HG03103 (cell line): ENCODE results near the gene ST6GAL1.
"Not testable (repeated sequence)": the region's sequence is repeated elsewhere in the genome, so short reads cannot be mapped to it uniquely, and the experiment has no call there.

Experiments used
- ATAC-seq: cut with Tn5 transposase; IDR thresholded peaks from one replicate; pipeline ENCODE4 v1.9.1; 2021; ENCODE audit warnings: low read depth; ENCODE audit not compliant: unreplicated experiment

Gene ST6GAL1

DNA sequence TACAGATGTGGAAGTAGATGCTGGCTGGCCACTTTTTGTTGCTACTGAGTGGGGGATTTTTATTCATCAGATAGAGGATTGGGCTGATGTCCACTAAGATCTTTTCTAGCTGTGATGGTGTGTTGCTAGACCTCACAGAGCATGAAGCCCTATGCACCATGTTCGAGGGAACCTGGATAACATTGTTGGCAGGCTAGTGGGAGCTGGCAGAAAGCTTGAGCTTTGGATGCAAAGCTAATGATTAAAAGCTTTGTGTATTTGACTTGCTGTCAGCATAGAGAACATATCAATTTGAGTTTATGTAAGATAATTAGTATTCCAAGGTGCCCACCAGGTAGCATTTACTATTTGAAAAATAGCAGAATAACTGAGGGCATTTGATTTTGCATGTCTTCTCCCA, 59.1 kb downstream of the ST6GAL1 start:
- ATAC-seq: no peak

DNA sequence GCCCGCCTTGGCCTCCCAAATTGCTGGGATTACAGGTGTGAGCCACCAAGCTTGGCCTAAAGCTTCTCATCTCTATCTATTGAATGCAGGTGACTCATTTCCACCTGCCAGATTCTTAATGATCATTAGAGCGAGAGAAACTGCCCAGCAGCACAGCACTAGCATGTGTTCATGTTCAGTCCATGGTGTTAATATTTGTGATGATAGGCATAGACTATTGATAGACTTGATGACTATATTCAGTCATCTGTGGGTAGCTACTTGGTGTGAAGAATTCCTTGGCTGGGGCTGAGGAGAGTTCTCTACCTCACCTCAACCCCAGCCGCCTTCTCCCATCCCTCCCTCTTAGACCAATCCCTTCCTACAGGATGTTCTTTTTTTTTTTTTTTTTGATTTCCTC, 60.0 kb downstream of the ST6GAL1 start:
- ATAC-seq: no peak

DNA sequence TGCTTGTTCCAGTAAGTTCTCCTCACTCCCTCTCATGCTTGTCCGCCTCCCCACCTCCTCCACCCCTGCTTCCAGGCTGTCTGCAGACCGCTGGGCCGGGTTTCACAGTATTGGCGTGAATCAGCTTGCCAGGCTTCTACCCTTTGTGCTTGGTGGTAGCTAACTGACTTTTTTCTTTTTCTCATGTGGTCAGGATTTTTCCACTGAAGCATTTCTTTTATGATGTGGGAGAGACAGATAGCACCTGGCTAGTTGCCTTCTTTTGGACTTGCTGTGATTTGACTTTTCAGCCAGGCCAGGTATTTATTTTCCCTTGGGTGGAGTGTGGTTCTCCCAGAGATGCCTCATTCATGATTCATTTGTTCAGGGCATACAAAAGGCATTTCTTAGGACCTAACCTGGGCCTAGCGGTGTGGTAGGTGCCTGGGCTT, 60.6 kb downstream of the ST6GAL1 start:
- no peak for ATAC-seq

DNA sequence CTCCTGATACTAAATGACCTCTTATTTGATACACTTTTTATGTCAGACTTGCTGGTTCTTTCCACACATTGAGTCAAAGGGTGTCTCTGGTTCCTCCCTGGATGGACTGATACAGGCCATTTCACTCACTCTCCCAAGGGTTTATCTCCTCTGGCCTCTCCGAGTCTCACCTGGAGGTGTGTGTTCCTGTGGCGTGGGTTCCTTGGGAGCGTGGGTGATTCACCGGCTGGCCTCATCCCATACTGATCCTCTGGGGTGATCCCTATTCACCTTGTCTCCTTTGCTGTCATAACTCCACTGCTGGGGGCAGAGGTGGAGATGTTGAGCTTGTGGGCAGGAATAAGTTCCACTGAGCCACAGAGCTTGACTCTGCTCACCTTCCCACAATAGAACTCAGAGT, 61.1 kb downstream of the ST6GAL1 start:
- no peak for ATAC-seq

DNA sequence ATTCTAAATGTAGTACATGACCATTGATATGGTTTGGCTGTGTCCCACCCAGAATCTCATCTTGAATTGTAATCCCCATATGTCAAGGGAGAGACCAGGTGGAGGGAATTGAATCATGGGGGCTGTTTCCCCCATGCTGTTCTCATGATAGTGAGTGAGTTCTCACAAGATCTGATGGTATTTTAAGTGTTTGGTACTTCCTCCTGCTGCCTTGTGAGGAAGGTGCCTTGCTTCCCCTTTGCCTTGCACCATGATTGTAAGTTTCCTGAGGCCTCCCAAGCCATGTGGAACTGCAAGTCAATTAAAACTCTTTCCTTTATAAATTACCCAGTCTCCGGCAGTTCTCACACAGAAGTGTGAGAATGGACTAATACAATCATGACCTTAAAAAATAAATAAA, 61.8 kb downstream of the ST6GAL1 start:
- not testable (repeated sequence) for ATAC-seq

DNA sequence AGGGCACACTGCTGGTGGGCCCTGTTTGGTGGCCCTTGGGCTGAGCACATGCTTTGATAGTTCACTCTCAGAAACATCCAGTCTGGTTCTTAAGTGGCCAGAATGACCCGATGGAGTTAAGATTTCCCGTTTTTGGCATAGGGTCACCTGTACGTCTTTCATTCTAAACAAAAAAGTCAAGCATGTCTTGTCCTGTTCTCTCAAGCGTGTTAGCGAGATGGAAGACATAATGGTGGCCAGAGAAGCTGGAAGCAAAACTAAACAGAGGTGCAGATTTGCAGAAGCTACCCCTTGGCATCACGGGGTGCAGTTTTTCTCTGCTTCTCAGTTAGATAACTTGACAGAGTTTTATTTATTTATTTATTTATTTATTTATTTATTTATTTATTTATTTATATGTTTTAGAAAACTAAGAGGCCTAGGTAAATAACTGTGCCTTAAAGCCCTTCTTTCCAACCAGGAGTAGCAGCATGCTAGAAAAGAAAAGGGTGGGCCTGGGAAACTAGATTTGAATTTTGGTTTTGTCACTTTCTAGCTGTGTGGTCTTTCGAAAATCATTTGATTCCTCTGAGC, 63.0 kb downstream of the ST6GAL1 start:
- no peak for ATAC-seq

DNA sequence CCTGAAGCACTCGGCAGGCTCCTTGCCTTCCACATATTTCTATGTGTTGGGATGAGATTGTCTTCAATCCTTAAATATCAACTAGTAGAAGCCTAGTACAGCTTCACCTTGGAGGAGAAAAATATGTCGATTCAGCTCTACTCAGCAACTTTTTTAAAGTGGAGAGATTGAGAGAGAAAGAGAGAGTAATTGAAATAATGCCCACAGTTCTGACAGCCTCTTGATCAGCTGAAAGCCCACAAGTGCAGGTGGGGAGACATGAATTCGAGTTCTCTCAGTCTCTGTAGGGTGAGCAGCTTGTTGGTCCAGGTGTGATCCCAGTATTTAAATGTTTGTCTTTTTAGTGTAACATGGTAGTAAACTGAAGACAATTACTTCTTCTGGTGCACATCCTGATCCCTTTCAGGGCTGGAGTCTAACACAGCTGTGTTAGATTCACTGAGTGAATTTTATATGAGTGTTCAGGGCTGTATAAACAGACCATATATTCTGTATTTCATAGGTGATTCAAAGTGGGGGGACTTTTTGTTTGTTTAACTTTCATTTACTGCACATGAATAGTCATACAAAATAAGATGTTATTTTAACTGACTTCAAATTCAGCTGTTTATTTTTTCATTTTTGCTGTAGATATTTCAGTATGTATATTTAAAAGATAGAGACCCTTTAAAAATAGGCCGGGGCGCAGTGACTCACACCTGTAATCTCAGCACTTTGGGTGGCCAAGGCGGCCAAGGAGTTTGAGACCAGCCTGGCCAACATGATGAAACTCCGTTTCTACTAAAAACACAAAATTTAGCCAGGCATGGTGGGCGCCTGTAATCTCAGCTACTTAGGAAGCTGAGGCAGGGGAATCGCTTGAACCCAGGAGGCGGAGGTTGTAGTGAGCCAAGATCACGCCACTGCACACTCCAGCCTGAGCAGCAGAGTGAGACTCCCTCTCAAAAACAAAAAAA, 64.0 kb downstream of the ST6GAL1 start:
- ATAC-seq: no peak

DNA sequence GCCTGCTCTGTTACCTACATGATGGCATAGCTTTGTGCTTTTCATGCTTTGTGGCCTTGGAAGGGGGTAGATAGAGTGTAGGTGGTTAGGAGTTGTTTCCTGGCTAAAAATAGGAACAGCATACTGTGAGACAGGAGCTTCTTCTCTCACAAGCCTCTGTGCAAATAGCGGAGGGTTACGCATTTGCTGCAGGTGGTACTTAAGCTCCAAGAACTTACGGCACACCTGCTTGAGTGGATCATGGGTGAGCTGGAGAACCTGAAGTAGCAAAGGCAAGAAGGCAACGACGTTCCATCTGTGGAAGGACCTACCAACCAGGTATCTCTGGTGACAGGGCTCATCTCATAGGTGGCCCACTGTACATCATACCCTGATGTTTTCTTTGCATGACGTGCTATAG, 66.0 kb downstream of the ST6GAL1 start:
- no peak for ATAC-seq

DNA sequence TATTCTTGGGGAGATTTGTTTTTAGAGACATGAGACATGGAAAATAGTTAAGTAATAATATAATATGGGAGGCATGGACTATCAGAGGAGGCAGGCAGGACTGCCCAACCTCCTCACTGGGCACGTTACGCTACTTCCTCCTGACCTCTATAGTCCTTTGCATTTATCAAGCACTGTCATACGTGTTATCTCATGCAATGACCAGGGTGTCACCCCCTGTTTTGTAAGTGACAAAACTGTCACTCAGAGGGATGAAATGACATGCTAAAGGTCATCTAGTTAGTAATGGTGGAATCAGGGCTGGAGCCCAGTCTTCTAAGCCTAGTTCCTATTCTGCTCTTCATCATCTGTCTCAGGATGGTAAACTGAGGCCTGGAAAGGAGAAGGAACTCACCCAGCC, 66.7 kb downstream of the ST6GAL1 start:
- ATAC-seq: no peak

DNA sequence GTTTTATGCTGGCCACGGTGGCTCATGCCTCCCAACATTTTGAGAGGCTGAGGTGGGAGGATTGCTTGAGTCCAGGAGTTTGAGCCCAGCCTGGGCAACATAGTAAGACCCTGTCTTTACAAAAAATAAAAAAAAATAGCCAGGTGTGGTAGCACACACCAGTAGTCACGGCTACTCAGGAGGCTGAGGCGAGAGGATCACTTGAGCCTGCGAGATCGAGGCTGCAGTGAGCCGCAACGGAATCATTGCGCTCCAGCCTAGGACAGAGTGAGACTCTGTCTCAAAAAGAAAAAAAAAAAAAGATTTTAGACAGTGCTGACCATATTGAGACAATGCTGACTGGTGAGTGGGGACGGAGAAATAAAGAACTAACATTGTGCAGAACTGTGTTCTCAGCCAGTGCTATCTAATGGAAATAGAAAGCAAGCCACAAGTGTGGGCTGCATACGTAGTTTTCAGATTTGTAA, 67.2 kb downstream of the ST6GAL1 start:
- ATAC-seq: no peak

DNA sequence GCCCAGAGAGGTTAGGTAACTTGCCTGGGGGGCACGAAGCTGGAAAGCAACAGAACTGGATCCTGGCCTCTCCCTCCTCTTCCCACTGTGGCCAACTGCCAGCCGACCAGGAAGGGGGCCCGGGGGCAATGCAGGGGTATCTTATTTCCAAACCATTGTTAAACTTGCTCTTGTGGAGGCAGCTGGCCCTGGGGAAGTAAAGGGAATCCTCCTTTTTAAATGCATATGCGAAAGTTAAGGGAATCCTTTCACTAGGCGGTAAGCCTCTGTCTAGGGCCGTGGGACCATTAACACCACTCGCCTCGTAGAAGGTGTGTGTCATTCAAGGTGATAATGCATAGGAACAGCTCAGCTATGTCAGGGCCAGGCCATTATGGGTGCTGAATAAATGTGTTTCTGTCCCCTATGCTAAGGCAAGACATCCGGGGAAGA, 68.6 kb downstream of the ST6GAL1 start:
- no peak for ATAC-seq

DNA sequence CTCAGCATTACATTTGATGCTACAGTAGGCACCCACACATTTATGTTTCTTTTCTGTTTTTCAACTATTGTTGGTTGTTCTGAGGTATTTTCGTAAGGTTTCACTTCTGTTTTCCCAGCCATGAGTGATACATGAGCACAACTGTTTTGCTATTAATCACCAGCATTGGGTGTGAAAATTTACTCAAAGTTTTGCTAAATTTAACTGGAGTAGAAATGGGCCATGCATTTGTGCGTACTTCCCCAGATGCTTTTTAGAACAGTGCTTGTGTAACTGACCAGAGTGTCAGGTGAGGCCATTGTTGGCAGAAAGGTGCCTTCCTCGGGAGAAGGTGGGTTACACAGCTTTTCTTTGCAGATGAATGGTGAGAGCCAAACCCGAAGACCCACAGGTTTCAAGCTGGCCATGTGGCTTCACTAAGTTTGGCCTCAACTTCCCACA, 70.4 kb downstream of the ST6GAL1 start:
- ATAC-seq: peak; percentile 57

DNA sequence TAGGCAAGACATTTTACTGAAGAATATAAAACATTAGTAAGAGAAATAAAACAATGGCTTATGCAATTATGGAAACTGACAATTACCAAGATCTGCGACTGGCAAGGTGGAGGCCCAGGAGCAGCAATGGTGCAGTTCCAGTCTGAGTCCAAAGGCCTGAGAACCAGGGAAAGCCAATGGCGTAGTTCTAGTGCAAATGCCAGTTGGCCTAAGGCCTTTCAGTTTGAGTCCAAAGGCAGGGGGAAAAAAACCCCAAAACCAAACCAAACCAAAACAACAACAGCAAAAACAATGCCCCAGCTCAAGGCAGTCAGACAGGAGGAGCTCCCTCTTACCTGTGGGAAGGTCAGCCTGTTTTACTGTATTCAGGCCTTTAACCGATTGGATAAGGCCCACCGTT, 72.6 kb downstream of the ST6GAL1 start:
- ATAC-seq: no peak

DNA sequence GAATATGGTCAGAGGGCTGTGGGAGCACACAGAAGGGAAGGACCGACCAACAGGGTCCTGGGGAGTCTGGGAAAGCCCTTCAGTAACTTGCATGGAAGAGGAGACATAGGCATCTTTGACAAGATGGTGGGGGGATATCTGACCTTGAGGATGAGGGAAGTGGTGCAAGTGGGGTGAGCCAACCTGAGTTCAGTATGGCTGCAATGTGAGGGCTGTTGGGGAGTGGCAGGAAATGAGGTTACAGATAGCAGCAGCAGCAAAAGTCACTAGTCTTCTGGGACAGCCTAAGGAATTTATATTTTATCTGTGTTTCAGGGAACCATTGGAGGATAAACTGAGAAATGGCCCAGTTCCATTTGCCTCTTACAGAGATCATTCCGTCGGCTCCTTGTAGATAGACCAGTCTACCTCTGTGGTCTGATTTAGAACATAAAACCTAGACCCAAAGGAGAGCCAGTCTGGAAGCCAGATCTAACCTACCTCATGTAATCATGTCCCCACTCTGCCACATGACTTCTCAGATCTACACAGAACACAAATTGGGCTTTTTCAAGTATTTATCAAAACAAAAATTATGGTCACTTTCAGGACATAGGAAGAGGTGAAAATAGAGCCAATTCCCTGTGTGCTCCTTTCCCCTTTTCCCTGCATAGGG, 75.6 kb downstream of the ST6GAL1 start:
- no peak for ATAC-seq

DNA sequence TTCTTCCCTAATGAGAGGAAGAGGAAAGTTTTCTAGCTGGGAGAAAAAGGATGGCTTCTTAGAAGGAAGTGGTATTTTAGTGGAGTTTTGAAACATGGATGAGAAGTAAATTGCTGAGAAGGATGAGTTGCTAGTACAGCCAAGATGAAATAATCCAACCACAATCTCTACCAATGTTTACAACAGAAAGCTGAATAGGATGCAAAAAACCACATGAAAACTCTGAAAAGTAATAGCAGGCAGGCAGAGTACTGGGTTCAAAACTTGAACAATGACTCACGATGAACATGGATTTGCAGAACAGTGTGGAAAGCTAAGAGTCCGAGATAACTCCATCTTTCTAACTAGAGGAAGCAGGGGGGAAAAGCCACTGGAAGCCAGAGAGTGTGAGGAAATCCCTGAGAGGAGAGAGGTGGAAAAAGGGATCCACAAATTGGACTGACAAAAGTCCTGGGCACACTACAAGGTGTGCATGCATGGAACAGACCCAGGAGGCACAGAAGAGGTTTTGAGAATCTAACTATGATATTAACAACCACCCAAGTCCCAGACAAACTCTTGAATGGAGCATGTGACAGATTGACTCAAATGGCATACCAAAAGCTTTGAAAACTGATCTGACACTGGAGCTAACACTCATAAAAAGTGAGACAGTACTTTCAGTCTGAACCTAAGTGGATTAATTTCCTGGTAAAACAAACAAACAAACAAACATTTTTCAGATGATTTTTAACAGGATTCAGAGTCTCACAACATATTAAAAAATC, 76.7 kb downstream of the ST6GAL1 start:
- ATAC-seq: no peak

DNA sequence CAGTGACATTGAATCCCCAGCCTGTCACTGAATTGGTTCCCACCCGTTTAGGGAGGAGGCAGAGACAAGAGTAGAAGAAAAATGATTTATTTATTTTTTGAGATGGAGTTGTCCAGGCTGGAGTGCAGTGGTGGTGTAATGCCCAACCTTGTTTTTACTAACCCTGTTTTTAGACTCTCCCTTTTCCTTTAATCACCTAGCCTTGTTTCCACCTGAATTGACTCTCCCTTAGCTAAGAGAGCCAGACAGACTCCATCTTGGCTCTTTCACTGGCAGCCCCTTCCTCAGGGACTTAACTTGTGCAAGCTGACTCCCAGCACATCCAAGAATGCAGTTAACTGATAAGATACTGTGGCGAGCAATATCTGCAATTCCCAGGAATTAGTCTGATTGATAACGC, 80.1 kb downstream of the ST6GAL1 start:
- not testable (repeated sequence) for ATAC-seq

DNA sequence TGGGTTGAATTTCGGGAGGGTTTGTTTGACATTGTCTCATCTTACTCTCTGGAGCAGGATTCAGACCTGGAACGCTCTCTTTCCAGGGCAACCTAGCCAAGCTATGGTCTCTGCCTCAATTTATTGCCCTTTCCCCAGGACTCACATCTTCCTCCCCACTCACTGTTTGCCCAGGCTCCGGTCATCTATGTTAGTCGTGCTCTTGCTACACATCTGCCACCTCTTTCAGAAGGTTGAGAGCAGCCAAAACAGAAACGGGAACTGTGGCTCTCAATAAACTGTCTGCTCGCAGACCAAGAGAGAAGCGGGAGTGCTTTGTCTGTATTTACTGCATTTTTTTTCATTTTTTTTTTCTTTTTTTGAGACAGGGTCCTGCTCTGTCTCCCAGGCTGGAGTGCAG, 81.6 kb downstream of the ST6GAL1 start:
- peak; percentile 39 for ATAC-seq

DNA sequence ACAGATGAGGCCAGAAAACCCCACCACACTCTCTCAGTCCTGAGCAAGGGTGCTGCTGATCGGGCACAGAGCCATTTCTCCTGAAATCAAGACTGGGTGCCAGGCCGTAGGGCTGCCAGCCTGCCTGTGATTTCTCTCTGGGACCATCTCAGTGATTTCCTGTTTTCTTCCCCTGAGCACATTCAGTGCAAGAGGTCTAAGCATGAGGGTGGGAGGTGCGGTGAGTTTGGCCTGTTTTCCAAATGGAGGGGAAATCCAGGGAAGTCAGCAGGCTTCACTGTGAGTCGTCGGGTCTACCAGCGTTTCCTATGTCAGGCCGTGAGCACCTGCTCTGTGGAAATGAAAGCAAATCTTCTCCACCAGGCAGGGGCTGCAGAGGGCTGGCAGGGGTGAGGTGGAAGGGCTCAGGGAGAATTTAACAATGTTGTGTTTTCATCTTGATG, 82.3 kb downstream of the ST6GAL1 start:
- ATAC-seq: no peak

DNA sequence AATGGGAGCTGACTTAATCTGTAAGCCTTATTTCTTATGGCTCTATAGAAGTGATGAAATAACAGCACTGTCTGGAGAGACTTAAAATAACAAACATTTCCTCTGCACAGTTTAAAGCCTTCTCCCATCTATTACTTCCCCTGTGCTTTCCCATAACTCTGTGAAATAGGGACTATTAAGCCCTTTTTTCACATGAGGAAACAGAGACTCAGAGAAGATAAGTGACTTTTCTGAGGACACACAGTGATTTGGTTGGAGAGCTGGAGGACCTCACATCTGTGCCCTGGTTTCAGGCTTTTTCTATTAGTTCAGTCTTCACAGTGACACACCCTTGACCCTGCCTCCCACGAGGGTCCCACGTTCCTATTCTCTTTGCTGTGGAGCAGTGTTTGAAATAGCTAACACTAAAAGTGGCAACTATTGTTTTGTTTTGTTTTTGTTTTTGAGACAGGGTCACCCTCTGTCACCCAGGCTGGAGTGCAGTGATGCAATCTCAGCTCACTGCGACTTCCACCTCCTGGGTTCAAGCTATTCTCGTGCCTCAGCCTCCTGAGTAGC, 82.9 kb downstream of the ST6GAL1 start:
- ATAC-seq: no peak

DNA sequence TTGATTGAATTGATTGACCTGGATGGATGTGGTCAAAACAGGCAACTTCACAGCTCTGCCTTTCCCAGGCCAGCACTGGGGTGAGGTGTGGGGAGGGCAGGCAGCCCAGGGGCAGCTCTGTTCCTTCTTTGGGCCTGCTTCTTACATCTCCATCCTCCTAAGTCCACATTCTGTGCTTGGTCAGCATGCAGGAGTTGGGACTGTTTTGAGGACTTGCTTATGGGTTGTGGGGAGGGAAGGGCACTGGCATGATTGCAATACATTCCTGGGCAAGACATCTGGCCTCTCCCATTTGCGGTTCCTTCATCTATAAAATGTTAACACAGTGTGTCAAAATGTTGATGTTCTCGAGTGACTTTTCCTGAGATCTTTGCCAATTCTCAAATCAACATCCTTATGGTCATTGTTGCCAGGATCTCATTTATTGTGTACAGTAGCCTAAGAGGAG, 84.1 kb downstream of the ST6GAL1 start:
- ATAC-seq: no peak
